Measurements from ENCODE around the gene GABRA4. TPM values are rescaled to one million over a fixed set of nuclear protein-coding genes. Genes with fewer than 3 reads are reported as not detected.

GABRA4 gene
- total and polyA plus RNA-seq, 2 donors (not counting 1 experiment from before 2014, with no cell fraction given), result not detected

DNA sequence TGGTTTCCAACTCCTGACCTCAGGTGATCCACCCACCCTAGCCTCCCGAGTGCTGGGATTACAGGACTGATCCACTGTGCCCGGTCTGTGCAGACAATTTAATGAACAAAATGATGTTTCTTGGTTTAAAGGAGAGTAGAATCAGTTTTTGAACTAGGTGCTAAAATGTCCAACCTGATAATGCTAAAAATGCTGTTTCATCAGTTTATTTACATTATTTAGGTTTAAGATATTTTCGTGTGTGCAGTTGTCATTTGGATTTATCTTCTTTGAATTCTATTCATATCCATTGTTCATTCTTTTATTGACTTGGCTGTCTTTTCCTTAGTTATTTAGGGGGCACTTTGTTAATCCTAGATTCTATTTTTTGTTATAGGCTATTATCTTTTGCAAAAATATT is 20.0 kb upstream of the GABRA4 start:
- intact Hi-C loops (cut with micrococcal nuclease), result no loop called here

DNA sequence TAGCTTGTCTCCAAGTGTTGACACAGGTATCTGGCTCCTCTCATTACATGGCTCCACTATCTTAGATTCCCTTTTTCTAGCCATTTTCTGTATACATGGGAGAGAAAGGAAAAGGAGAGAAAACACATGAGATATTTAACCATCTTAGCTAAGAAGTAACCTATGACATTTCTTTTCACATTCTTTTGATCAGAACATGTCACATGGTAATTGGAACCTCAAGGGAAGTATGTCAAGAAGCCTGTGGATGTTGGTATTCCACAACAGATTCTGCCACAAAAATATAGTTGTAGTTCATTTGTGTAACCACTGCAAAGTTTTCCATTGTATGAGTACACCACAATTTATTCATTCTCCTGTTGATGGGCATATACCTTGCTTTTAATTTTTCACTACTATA is 19.3 kb upstream of the GABRA4 start:
- DNase-seq (no peak), ATAC-seq (ENCODE audit: low read depth) (no peak)
- H3K36me3 ChIP-seq (replicated peaks in 1 of 2; ENCODE audit: control extremely low read depth in 1 of 2, control insufficient read depth in 1 of 2, extremely low read depth in 1 of 2, insufficient read depth in 2 of 2, low read length in 1 of 2), result no peaks in the 10 kb centered on the region
- H2AFZ ChIP-seq (ENCODE audit: insufficient read depth, low read depth, low read length, poor library complexity, severe bottlenecking), result no peak overlapping the region
- H3K9ac ChIP-seq (ENCODE audit: low read length), result no peak overlapping the region
- H3K4me3 Mint-ChIP-seq, result no peak overlapping the region
- no peaks in the 10 kb centered on the region for H3K27me3 Mint-ChIP-seq
- no peaks in the 10 kb centered on the region for H3K4me1 ChIP-seq (ENCODE audit: control insufficient read depth in 2 of 2, insufficient read depth in 2 of 2, low read length in 2 of 2)
- TF ChIP-seq EZH2 (IDR thresholded peaks at IDR 0.05; ENCODE audit: borderline replicate concordance, insufficient read depth, low read depth, low read length, poor library complexity, severe bottlenecking), result no peak
- TF ChIP-seq, protein P1, sequence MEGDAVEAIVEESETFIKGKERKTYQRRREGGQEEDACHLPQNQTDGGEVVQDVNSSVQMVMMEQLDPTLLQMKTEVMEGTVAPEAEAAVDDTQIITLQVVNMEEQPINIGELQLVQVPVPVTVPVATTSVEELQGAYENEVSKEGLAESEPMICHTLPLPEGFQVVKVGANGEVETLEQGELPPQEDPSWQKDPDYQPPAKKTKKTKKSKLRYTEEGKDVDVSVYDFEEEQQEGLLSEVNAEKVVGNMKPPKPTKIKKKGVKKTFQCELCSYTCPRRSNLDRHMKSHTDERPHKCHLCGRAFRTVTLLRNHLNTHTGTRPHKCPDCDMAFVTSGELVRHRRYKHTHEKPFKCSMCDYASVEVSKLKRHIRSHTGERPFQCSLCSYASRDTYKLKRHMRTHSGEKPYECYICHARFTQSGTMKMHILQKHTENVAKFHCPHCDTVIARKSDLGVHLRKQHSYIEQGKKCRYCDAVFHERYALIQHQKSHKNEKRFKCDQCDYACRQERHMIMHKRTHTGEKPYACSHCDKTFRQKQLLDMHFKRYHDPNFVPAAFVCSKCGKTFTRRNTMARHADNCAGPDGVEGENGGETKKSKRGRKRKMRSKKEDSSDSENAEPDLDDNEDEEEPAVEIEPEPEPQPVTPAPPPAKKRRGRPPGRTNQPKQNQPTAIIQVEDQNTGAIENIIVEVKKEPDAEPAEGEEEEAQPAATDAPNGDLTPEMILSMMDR (IDR thresholded peaks at IDR 0.05), result no peak
- no peaks in the 10 kb centered on the region for H4K20me1 ChIP-seq (ENCODE audit: control insufficient read depth, insufficient read depth, low read length, poor library complexity, severe bottlenecking)
- H3K27ac Mint-ChIP-seq, result no peak overlapping the region
- no peak overlapping the region for H3K4me2 ChIP-seq (replicated peaks; ENCODE audit: low read depth, low read length, poor library complexity, severe bottlenecking)
- no peak overlapping the region for H3K4me3 ChIP-seq (ENCODE audit: control extremely low read depth in 1 of 5, extremely low read depth in 1 of 5, insufficient read depth in 1 of 5, low read depth in 2 of 5, low read length in 4 of 5)
- peaks cover 5% of the 10 kb centered on the region for H3K4me1 Mint-ChIP-seq
- peaks cover 0 to 3% (median 0%) of the 10 kb centered on the region in 3 donors for H3K9me3 ChIP-seq (ENCODE audit: control extremely low read depth in 1 of 3, control insufficient read depth in 2 of 3, insufficient read depth in 1 of 3, low read length in 2 of 3)
- no peaks in the 10 kb centered on the region for H3K27me3 ChIP-seq (replicated peaks in 1 of 4; ENCODE audit: control extremely low read depth in 1 of 4, control insufficient read depth in 3 of 4, insufficient read depth in 4 of 4, low read length in 3 of 4)
- ChIA-PET CTCF (no interaction called here), POLR2A (no interaction called here)
- peaks cover 2% of the 10 kb centered on the region for H3K9me3 Mint-ChIP-seq (ENCODE audit: insufficient read depth)
- intact Hi-C loops (cut with micrococcal nuclease), result no loop called here
- H3K27ac ChIP-seq (ENCODE audit: low read length in 2 of 2), result no peak overlapping the region
- H3K79me2 ChIP-seq (ENCODE audit: control insufficient read depth, insufficient read depth, low read length), result no peaks in the 10 kb centered on the region

More for the DNA sequence above, 20.0 kb upstream of the GABRA4 start:
- ATAC-seq (ENCODE audit: low read depth), result no peak
- Histone ChIP-seq H3K79me2 (ENCODE audit: control insufficient read depth, insufficient read depth, low read length) (no peaks in the 10 kb centered on the region), H3K4me3 (ENCODE audit: control extremely low read depth in 1 of 5, extremely low read depth in 1 of 5, insufficient read depth in 1 of 5, low read depth in 2 of 5, low read length in 4 of 5) (no peak overlapping the region), H3K27me3 (replicated peaks in 1 of 4; ENCODE audit: control extremely low read depth in 1 of 4, control insufficient read depth in 3 of 4, insufficient read depth in 4 of 4, low read length in 3 of 4) (no peaks in the 10 kb centered on the region), H3K9ac (ENCODE audit: low read length) (no peak overlapping the region), H3K27ac (ENCODE audit: low read length in 2 of 2) (no peak overlapping the region), H3K4me2 (replicated peaks; ENCODE audit: low read depth, low read length, poor library complexity, severe bottlenecking) (no peak overlapping the region), H3K4me1 (ENCODE audit: control insufficient read depth in 2 of 2, insufficient read depth in 2 of 2, low read length in 2 of 2) (no peaks in the 10 kb centered on the region), H3K36me3 (replicated peaks in 1 of 2; ENCODE audit: control extremely low read depth in 1 of 2, control insufficient read depth in 1 of 2, extremely low read depth in 1 of 2, insufficient read depth in 2 of 2, low read length in 1 of 2) (no peaks in the 10 kb centered on the region), H4K20me1 (ENCODE audit: control insufficient read depth, insufficient read depth, low read length, poor library complexity, severe bottlenecking) (no peaks in the 10 kb centered on the region), H2AFZ (ENCODE audit: insufficient read depth, low read depth, low read length, poor library complexity, severe bottlenecking) (no peak overlapping the region), H3K9me3 (ENCODE audit: control extremely low read depth in 1 of 3, control insufficient read depth in 2 of 3, insufficient read depth in 1 of 3, low read length in 2 of 3) (peaks cover 0 to 3% (median 0%) of the 10 kb centered on the region in 3 donors)
- Mint-ChIP-seq H3K27me3 (no peaks in the 10 kb centered on the region), H3K4me1 (peaks cover 5% of the 10 kb centered on the region), H3K27ac (no peak overlapping the region), H3K4me3 (no peak overlapping the region), H3K9me3 (ENCODE audit: insufficient read depth) (peaks cover 2% of the 10 kb centered on the region)
- WGBS (ENCODE audit: insufficient coverage), result no CpG with 5 or more reads among the region's 3 CpGs
- DNase-seq, result no peak
- ChIA-PET POLR2A (no interaction called here), CTCF (no interaction called here)
- TF ChIP-seq, protein P1 (IDR thresholded peaks at IDR 0.05), result no peak
- no peak for TF ChIP-seq EZH2 (IDR thresholded peaks at IDR 0.05; ENCODE audit: borderline replicate concordance, insufficient read depth, low read depth, low read length, poor library complexity, severe bottlenecking)
